Stimulated activated CD4-positive, alpha-beta T cell treated with anti-CD3 and anti-CD28 coated beads, Interleukin-4, amount 100 ng/mL, for 4 hours (primary cell): ENCODE data around the gene KLHL22.
"Not testable (repeated sequence)": the region's sequence is repeated elsewhere in the genome, so short reads cannot be mapped to it uniquely, and the experiment has no call there.

Experiments
- DNase-seq, 2 experiments: peaks; one replicate each; pipeline ENCODE4 v3.0.0-alpha.2; 2020

KLHL22 gene

GRCh38 chr22:20499769-20500168 lies 4.2 kb upstream of the KLHL22 start:
- DNase-seq, result no peak

DNA sequence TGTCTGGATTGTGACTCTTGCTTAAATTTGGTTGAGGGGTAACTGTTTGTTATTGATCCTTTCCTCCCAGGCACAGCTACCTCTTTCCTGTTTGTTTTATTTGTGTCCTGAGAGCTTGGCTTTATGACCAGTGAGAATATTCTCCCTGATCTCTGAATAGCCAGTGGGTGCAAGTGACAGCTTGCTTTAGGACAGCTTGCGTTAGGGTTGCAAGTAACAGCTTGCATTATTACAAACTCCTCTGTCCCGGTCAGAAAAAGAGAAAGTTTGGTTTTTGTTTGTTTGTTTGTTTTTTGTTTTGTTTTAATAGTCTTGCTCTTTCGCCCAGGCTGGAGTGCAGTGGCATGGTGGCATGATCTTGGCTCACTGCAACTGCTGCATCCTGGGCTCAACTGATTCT lies 3.3 kb upstream of the KLHL22 start:
- DNase-seq, result no peak

GRCh38 chr22:20497426-20497825 lies 1.8 kb upstream of the KLHL22 start:
- no peak for DNase-seq

DNA sequence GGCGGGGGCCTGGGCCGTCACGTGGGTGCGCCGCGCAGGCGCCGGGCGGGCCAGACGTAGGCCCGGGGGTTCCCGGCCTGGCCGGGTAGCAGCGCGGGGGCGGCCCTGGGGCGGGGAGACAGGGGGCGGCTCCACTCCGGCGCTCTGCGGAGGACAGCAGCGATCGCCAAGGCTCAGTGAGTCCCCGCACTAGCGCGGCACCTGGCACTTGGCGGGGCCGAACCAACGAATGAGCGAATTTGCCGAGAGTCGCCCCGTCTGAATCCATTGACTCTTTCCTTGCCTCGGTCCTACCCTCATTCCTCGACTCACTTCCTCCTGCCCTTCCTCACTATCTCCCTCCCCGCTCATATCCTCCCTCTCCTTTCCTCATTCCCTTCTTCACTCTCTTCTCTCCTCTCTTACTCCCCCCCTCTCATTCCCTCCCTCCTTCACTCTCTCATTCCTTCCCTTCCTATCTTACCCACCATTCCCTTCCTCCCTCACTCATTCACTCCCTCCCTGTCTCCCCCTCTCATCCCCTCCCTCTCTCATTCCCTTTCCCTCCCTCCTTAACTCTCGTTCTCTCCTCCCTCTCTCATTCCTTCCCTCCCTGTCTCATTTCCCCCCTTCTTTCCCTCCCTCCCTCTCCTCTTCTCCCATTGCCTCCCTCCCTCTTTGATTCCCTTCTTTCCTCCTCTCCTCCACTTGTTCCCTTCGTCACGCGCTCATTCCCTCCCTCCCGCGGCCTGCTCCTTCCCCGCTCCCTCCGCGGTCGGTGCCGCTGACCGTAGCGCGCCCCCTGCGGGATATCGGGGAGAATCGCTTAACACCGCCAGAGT lies 476 bp upstream of the KLHL22 start:
- DNase-seq, result peak; percentile 92 to 95

- DNase-seq, result no peak
Measured at GRCh38 chr22:20491346-20491745, 4.2 kb downstream of the KLHL22 start.

- DNase-seq, result no peak
Measured at GRCh38 chr22:20490941-20491307, 4.7 kb downstream of the KLHL22 start.

GRCh38 chr22:20490183-20490940 lies 5.2 kb downstream of the KLHL22 start:
- no peak for DNase-seq

DNA sequence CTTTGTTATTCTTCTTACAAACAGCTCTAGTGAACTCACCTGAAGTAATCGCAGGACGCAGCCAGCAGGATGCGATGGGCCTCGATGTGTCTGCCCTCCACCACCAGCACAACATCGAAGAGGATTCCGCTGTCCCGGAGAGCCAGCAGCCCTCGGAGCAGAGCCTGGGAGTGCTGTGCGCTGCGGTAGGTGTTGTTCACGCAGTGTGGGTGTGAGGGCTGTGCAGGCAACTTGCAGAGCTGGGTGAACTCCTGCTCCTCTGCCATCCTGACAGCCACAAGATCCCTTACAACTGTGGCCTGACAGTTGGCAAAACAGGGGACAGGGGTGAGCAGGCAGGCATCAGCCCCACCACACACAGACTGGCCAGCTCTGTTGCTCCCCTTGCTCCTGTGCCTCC lies 6.6 kb downstream of the KLHL22 start:
- no peak for DNase-seq

- DNase-seq, result no peak
Measured at GRCh38 chr22:20487715-20488114, 7.9 kb downstream of the KLHL22 start.

DNA sequence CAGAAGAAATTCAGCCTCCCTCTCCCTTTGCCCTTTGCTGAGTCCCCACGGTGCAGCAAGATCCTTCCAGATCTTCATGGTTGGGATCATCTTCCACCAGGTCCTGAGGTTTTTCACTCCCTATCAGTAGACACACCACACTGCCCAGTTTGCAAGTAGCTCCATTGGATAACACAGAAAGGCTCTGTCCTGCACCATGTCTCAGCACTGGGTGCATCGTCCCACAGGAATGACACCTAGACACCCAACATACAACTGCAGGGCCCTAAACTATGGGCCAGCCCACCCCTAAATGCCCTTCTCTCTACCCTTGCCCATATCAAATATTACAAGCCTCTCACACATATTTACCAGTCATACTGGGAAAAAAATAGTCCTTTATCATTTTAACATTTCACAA lies 9.4 kb downstream of the KLHL22 start:
- DNase-seq, result no peak

DNA sequence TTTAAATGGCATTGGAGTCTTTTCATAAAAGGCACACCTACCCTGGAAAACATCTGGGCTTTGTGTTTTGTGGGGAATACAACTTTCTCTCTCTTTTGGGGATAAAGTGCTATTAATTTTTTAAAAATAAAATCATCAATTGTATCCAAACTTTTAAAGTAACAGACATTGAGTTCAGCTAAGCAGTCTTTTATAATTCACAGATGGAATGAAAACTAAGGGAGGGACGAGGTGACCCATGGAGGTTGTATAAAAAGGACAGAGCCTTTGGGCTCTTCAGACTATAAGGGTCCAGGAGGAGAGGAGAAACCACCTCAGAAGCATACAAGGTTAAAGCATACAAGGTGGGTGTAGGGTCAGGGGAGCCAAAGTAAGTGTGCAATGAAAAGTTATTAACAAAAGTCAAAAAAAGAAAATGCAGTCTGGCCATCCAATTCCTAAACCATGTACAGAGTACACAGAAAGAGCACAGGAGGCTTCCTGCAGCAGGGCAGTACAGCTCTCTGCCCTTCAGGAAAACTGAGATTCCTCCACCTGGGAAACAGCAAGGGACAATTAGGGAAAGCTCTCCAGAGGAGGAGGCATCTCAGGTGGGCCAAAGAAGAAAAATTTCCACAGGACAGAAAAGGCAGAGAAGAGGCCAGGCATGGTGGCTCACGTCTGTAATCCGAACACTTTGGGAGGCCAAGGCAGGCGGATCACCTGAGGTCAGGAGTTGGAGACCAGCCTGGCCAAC lies 10.5 kb downstream of the KLHL22 start:
- DNase-seq, result no peak

DNA sequence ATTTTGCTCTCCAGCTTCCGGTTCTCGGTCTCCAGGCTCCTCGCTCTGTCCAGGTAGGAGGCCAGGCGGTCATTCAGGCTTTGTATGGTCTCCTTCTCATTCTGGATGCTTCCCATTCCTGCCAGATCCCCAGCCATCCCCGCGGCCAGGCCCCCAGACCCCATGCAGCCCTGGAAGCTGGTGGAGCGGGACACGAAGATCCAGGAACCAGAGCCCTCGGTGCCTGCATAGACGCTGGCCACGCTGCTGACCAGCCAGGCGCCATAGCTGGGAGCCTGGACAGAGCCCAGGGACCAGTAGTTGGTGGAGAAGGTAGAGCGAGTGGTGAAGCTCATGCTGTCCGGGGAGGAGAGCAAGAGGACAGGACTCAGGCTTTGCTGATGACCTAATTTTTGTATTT lies 11.8 kb downstream of the KLHL22 start:
- DNase-seq, result no peak

- DNase-seq, result not testable (repeated sequence)
Measured at GRCh38 chr22:20483143-20483506, 12.5 kb downstream of the KLHL22 start.

DNA sequence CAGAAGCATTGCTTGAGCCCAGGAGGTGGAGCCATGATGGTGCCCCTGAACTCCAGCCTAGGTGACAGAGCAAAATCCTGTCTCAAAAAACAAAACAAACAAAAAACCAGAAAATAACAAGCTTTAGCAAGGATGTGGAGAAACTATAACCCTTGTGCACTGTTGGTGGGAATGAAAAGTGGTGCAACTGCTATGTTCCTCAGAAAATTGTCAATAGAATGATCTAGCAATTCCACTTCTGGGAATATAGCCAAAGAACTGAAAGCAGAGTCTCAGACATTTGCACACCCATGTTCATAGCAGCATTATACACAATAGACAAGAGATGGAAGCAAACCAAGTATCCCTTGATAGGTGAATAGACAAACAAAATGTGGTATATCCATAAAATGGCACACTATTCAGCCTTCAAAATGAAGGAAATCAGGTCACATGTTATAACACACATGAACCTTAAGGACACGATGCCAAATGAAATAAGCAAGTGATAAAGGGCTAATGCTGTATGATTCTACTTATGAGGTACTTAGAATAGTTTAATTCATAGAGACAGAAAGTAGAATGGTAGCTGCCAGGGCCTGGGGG lies 15.9 kb downstream of the KLHL22 start:
- no peak for DNase-seq

- DNase-seq, result not testable (repeated sequence)
Measured at GRCh38 chr22:20478059-20478458, 17.5 kb downstream of the KLHL22 start.

- not testable (repeated sequence) for DNase-seq
Measured at GRCh38 chr22:20475569-20475968, 20.0 kb downstream of the KLHL22 start.

DNA sequence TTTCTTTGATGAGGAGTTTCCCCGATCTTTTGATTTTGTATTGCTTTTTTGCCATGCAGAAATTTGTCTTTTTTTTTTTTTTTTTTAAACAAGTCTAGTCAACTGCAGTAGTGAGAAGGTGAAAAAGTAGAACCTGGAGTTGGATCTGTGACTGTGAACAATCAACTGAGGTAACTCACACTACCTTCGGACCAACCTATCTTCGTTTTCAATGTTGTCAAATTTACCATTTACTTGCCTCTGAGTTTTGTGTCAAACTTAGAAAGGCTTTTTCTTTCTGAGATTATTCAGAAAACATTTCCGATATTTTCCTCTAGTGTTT lies 20.5 kb downstream of the KLHL22 start:
- DNase-seq, result no peak

DNA sequence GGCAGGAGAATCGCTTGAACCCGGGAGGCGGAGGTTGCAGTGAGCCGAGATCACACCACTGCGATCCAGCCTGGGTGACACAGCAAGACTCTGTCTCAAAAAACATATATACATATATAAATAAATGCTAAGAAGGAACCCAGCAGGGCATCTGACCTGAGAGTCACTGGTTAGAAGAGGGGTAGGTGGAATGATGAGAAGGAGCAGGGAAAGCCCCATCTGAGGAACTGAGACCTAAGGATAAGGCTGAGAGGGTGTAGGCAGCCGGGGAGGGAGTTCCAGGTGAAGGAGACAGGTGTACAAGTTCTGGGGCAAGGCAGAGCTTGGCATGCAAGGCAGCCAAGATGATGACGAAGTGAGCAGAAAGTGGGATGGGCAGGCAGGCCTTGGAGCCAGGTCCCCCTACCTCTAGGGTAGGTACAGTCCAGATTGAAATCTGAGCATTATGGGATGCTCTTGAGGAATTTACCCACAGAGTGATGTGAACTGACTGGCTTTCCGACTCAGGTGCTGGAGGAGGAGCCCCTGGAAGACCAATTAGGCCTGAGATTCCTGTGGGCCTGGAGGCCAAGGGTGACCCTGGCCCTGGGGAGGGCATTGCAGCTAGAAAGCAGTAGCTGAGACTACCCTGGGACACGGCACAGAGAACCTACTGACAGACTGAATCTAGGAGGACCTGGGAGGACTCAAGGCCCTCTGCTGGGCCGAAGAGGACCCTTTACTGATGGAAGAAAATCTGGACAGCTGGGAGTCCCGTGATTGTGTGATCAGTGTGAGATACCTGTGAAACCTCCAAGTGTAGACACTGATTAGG lies 22.8 kb downstream of the KLHL22 start:
- DNase-seq, result no peak

DNA sequence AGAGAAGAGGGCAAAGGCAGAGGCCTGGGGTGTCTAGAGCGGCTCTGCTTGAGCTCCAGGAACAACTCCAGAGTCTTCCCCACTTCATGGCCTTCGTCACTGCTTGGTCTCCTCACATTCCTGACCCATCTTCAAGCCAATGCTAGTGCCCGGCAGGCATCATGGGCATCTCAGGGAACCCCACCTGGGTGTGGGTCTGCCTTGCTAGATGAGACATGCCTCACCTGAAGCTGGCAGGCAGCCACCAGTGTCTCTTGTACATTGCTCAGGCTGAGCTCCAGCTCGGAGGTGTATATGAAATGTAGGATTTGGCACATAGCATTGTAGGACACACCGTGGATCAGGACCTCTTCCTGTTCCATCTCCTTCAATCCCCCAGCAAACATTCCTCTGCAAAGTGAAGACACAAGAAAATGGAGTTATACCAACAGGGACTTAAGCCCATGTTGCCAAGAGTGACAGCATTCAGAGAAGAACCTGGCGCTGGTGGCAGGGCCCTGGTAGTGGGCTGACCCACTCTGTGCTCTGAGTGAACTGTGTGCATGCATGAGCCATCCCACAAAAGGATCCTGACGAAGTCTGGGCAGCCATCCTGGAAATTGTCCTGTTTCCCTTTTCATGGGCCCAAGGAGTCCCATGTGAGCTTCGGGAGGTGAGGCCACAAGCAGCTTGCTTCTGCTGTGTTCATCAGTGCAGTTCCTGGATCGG lies 24.3 kb downstream of the KLHL22 start:
- no peak for DNase-seq

- not testable (repeated sequence) for DNase-seq
Measured at GRCh38 chr22:20470525-20470924, 25.1 kb downstream of the KLHL22 start.

GRCh38 chr22:20469110-20469868 lies 26.3 kb downstream of the KLHL22 start:
- no peak for DNase-seq
